Loucy (cell line): ENCODE data around the gene CDK3.
A peak's percentile ranks its signal among the peaks of the same experiment; 100 is the strongest.

Experiments
- H2AFZ ChIP-seq: fragments of 200-600 bp; sonication (generic); 2 replicates; pipeline ENCODE4 v1.6.0; 2016; ENCODE audit warnings: antibody characterized with exemption, mild to moderate bottlenecking, low read length, moderate library complexity
- H3F3A ChIP-seq: fragments of 200-600 bp; 2 replicates; pipeline ENCODE4 v1.6.0; 2016; ENCODE audit warnings: antibody characterized with exemption, low read depth, mild to moderate bottlenecking
- H3K27me3 ChIP-seq: fragments of 200-600 bp; sonication (generic); 2 replicates; pipeline ENCODE4 v1.6.1; 2014; ENCODE audit warnings: low read length, mild to moderate bottlenecking; ENCODE audit not compliant: insufficient read depth, poor library complexity, severe bottlenecking
- H3K36me3 ChIP-seq: fragments of 200-600 bp; sonication (generic); 2 replicates; pipeline ENCODE4 v1.6.1; 2016; ENCODE audit warnings: low read length; ENCODE audit not compliant: insufficient read depth
- H3K4me1 ChIP-seq: fragments of 200-600 bp; sonication (generic); 2 replicates; pipeline ENCODE4 v1.5.1; 2014; ENCODE audit warnings: low read length, mild to moderate bottlenecking; ENCODE audit not compliant: insufficient read depth, poor library complexity, severe bottlenecking
- H3K4me2 ChIP-seq: fragments of 200-600 bp; sonication (generic); 2 replicates; pipeline ENCODE4 v1.6.0; 2014; ENCODE audit warnings: antibody characterized with exemption, low read length, low read depth, mild to moderate bottlenecking; ENCODE audit not compliant: poor library complexity, severe bottlenecking
- H3K4me3 ChIP-seq: fragments of 200-600 bp; sonication (generic); 2 replicates; pipeline ENCODE4 v1.5.1; 2014; ENCODE audit warnings: low read length, mild to moderate bottlenecking, mixed read lengths; ENCODE audit not compliant: poor library complexity, severe bottlenecking
- H3K79me2 ChIP-seq: fragments of 200-600 bp; sonication (generic); 2 replicates; pipeline ENCODE4 v1.6.1; 2014; ENCODE audit warnings: low read length; ENCODE audit not compliant: insufficient read depth
- H3K9ac ChIP-seq: fragments of 200-600 bp; sonication (generic); 2 replicates; pipeline ENCODE4 v1.6.0; 2014; ENCODE audit warnings: mild to moderate bottlenecking, low read depth, low read length, moderate library complexity; ENCODE audit not compliant: poor library complexity, severe bottlenecking
- H3K9me2 ChIP-seq: fragments of 200-600 bp; sonication (generic); replicated peaks from 2 replicates; pipeline ENCODE4 v1.6.1; 2016; ENCODE audit warnings: low read depth, low read length, mixed read lengths
- H3K9me3 ChIP-seq: fragments of 200-600 bp; sonication (generic); 2 replicates; pipeline ENCODE4 v1.6.1; 2014; ENCODE audit warnings: mild to moderate bottlenecking, antibody characterized with exemption, low read length, low read depth; ENCODE audit not compliant: insufficient read depth
- H4K20me1 ChIP-seq: fragments of 200-600 bp; sonication (generic); 2 replicates; pipeline ENCODE4 v1.6.0; 2014; ENCODE audit warnings: antibody characterized with exemption, low read length, mild to moderate bottlenecking; ENCODE audit not compliant: insufficient read depth, poor library complexity, severe bottlenecking
- EZH2phosphoT487 ChIP-seq: fragments of 200-600 bp; IDR thresholded peaks from 2 replicates; pipeline ENCODE4 v1.6.1; 2018; ENCODE audit warnings: antibody characterized with exemption, mild to moderate bottlenecking, moderate library complexity, borderline replicate concordance
- TF ChIP-seq, protein P1 (sequence below): fragments of 200-600 bp; sonication (generic); conservative IDR thresholded peaks from 2 replicates; pipeline ENCODE4 v1.5.1; 2014; ENCODE audit warnings: mild to moderate bottlenecking, antibody characterized with exemption, low read length

CDK3 gene

DNA sequence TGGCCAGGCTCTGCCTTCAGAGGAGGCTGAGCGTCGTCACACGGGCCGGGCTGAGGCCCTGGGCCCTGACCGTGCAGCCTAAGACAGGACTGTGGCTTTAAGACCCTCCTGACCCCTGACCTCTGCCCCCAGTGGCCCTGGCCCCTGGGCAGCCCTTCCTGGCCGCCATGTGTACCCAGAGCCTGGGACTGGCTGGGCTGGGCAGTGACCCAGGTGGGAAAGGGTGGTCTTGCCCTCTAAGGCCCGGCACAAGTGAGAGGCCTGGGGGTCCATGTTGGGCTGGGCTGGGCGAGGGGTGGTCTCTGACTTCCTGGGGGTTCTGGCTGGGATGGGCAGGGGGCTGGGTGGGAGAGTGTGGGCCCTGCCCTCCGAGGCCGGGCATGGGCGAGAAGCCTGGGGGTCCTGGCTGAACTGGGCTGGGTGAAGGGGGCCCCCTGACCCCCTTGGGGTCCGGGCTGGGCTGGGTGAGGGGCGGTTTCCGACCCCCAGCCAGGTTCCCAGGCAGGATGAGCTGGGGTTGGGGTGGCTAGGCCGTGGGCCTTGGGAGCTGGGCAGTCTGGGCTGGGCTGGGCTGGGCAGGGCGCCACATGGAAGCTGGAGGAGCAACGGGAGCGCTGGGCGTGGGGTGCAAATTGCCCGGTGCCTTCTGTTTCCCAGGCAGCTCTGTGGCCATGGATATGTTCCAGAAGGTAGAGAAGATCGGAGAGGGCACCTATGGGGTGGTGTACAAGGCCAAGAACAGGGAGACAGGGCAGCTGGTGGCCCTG is at the start of gene CDK3:
CDK3 (plus strand) TSS at position 101 of the 767 bp plus-strand sequence; CDS start at position 672, 571 bp downstream.
- Histone ChIP-seq H3K4me1 (peaks cover 45% of the 10 kb centered on the region), H3K9ac (peak within 1 kb of the TSS; percentile 49), H4K20me1 (no peaks in the 10 kb centered on the region), H3K4me3 (no peak within 1 kb of the TSS), H3K36me3 (peaks cover 14% of the 10 kb centered on the region; the same call in 1 of the 2 replicates), H3K4me2 (no peak within 1 kb of the TSS), H3K9me2 (no peaks in the 10 kb centered on the region), H2AFZ (no peak within 1 kb of the TSS), H3F3A (peaks cover 12% of the 10 kb centered on the region), H3K27me3 (no peaks in the 10 kb centered on the region), H3K79me2 (no peaks in the 10 kb centered on the region), H3K9me3 (no peaks in the 10 kb centered on the region)
- TF ChIP-seq EZH2phosphoT487: no peak
- TF ChIP-seq, protein P1, sequence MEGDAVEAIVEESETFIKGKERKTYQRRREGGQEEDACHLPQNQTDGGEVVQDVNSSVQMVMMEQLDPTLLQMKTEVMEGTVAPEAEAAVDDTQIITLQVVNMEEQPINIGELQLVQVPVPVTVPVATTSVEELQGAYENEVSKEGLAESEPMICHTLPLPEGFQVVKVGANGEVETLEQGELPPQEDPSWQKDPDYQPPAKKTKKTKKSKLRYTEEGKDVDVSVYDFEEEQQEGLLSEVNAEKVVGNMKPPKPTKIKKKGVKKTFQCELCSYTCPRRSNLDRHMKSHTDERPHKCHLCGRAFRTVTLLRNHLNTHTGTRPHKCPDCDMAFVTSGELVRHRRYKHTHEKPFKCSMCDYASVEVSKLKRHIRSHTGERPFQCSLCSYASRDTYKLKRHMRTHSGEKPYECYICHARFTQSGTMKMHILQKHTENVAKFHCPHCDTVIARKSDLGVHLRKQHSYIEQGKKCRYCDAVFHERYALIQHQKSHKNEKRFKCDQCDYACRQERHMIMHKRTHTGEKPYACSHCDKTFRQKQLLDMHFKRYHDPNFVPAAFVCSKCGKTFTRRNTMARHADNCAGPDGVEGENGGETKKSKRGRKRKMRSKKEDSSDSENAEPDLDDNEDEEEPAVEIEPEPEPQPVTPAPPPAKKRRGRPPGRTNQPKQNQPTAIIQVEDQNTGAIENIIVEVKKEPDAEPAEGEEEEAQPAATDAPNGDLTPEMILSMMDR: peak; percentile 9; the same call in 1 of the 2 replicates

DNA sequence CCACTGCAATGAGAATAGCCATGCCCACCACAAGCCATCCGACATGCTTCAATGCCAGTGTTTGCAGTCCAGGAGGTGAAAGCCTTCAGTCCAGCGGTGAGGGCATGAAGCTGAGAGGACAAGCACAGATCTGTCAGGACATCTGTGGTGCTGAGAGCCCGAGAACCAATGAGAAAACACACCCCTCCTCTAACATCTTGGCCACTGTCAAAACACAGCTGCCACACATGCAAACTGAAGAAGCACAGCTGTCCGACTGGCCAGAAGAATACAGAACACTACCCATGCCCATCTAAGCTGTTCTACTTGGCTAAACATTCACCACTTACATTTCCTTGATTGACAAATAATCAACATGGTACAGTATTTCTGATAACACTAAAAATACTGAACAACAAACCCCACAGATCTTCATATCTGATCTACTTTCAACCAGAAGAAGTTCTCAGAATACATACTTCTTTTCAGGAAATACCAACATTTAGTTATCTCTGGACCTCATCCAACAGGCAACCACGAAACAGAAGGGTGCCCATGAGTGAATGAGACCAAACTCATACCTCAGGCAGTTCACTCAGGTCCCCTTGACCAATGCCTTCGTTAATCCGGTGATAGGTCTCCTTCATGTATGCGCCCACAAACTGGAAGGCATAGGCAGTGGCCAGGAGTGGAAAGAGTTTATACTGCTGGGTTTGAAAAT is 49.6 kb upstream of the CDK3 start:
- Histone ChIP-seq H3K9me3 (no peaks in the 10 kb centered on the region), H3K36me3 (peaks cover 73% of the 10 kb centered on the region; the same call in 1 of the 2 replicates), H3K4me1 (peaks cover 5% of the 10 kb centered on the region), H4K20me1 (no peaks in the 10 kb centered on the region), H3F3A (no peaks in the 10 kb centered on the region), H3K9me2 (no peaks in the 10 kb centered on the region), H3K27me3 (no peaks in the 10 kb centered on the region), H3K79me2 (no peaks in the 10 kb centered on the region), H2AFZ (no peak overlapping the region), H3K4me2 (no peak overlapping the region), H3K9ac (no peak overlapping the region), H3K4me3 (no peak overlapping the region)
- TF ChIP-seq, protein P1: no peak
- TF ChIP-seq EZH2phosphoT487: no peak

DNA sequence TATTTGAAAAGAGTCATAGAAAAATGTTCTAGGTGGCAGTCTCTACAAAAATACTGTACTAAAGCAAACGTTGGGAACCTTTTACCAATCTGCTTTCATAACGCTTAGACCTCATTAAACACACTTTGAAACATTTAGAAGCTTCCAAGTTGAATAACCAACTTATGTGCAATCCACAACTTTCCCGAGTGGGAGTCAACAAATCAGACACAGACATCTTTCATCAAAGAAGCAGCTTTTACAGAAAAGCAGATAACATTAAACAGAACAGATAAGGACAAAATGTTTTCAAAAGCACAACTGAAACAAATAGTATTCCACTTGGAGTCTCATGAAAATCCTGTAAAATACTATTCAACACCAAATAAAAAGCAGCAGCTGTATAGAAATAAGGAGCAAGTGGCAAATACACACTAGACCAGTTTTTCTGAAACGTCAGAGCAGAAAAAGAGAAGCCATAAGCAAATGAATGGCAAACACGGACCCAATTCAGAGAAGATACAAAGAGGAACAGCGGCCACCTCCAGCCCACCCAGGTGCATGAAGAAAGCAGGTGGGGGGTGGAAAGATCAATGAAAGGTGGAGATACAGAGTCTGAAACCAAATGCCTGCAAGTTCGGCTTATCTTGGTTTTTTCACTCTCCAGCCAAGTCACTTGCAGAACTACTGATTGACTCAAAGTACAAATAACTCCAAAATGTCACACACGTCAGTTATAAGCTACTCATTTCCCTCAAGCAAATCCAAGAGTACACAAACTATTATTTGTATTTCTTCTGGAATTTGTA is 41.4 kb upstream of the CDK3 start:
- no peak overlapping the region for H3K4me2 ChIP-seq
- no peaks in the 10 kb centered on the region for H3K27me3 ChIP-seq
- no peaks in the 10 kb centered on the region for H4K20me1 ChIP-seq
- H3K79me2 ChIP-seq: peaks cover 9% of the 10 kb centered on the region; the same call in 1 of the 2 replicates
- H3K36me3 ChIP-seq: peaks cover 27% of the 10 kb centered on the region; the same call in 1 of the 2 replicates
- no peaks in the 10 kb centered on the region for H3K9me2 ChIP-seq
- H2AFZ ChIP-seq: no peak overlapping the region
- no peaks in the 10 kb centered on the region for H3F3A ChIP-seq
- H3K9ac ChIP-seq: no peak overlapping the region
- TF ChIP-seq, protein P1: no peak
- no peak for TF ChIP-seq EZH2phosphoT487
- no peaks in the 10 kb centered on the region for H3K9me3 ChIP-seq
- no peaks in the 10 kb centered on the region for H3K4me1 ChIP-seq
- H3K4me3 ChIP-seq: no peak overlapping the region
